ENCODE results near the gene AUTS2.

The AUTS2 gene

DNA sequence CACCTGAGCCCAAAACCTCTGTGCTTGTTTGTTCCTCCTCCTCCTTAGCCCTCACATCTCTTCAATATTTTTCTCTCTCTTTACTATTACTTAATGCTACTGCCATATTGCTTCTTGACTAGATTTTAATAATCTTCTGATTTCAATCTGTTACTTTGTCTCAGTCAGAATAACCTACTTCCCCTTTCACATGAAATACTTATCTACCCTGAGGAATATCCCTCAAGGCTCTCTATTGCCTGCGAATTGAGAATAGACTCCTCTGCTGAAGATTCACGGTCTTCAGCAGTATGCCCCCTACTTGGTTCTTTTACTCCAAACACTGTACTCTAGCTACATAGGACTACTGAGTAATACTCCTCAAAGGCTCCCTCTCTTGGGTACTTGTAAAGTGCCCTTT, 430.3 kb downstream of the AUTS2 start:
- DNase-seq (ENCODE audit: low read depth) = no peak
- H3K4me3 ChIP-seq (ENCODE audit: low read depth, low read length) = no peak overlapping the region
- no peak for TF ChIP-seq CTCF (IDR thresholded peaks at IDR 0.05; ENCODE audit: low read depth, low read length, missing control alignments)

DNA sequence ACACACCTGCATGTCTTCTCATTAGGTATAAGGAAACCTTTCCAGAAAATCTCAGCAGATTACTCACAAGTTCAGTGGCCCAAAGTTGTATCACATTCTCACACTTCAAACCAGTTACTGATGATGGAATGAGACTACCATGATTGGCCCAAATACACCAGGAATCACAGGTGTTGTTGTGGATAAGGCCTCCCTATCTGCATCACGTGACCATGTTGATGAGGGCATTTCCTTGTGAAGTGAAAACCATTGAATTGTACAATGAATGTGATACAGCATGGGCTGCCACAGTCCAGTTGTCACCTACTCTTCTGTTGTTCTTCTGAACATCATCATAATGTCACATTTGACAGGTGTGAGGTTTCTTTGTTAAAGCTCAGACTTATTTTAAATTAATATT, 431.7 kb downstream of the AUTS2 start:
- no peak for TF ChIP-seq CTCF (IDR thresholded peaks at IDR 0.05; ENCODE audit: low read depth, low read length, missing control alignments)
- no peak for DNase-seq (ENCODE audit: low read depth)
- no peak overlapping the region for H3K4me3 ChIP-seq (ENCODE audit: low read depth, low read length)

GRCh38 chr7:70030745-70031144, 432.5 kb downstream of the AUTS2 start:
- H3K4me3 ChIP-seq (ENCODE audit: low read depth, low read length) = no peak overlapping the region
- no peak for TF ChIP-seq CTCF (IDR thresholded peaks at IDR 0.05; ENCODE audit: low read depth, low read length, missing control alignments)
- no peak for DNase-seq (ENCODE audit: low read depth)

DNA sequence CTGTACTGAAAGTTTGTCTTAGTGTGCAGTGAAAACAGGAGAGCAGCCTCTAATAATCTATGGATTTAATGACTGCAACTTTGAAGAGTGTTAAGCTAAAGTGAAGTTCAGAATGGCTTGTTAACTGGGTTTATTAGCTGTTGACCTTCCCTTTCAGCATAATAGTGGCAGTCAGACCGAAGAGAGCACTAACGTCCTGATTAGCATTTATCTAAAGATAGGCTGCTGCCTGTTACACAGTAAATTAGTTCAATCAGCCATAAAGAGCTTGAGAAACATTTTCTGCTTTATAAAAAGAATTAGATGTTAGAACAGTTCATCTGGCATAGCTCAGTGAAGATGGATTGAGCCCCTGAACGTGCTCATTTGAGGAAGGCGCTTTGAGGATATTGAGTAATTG, 433.0 kb downstream of the AUTS2 start:
- no peak for TF ChIP-seq CTCF (IDR thresholded peaks at IDR 0.05; ENCODE audit: low read depth, low read length, missing control alignments)
- H3K4me3 ChIP-seq (ENCODE audit: low read depth, low read length) = no peak overlapping the region
- no peak for DNase-seq (ENCODE audit: low read depth)

DNA sequence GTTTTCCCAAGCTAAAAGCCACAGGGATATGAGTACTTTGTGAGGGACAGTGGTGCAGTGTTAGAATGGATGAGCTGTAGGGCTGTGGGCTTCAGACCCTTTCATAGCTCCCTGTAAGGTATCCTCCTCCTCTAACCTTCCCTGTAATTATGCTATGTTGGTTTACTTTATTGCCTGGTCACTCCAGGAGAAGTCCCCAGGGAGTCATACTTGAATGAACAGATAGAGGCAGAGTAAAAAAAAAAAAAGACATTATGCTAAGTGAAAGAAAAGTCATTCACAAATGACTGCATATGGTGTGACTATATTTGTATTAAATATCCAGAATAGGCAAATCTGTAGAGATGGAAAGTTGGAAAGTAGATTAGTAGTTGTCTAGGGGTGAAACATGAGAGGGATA, 434.4 kb downstream of the AUTS2 start:
- H3K4me3 ChIP-seq (ENCODE audit: low read depth, low read length) = no peak overlapping the region
- DNase-seq (ENCODE audit: low read depth) = no peak

GRCh38 chr7:70033226-70033625, 435.0 kb downstream of the AUTS2 start:
- no peak overlapping the region for H3K4me3 ChIP-seq (ENCODE audit: low read depth, low read length)
- no peak for TF ChIP-seq CTCF (IDR thresholded peaks at IDR 0.05; ENCODE audit: low read depth, low read length, missing control alignments)

More for the DNA sequence above, 434.4 kb downstream of the AUTS2 start:
- no peak for TF ChIP-seq CTCF (IDR thresholded peaks at IDR 0.05; ENCODE audit: low read depth, low read length, missing control alignments)

DNA sequence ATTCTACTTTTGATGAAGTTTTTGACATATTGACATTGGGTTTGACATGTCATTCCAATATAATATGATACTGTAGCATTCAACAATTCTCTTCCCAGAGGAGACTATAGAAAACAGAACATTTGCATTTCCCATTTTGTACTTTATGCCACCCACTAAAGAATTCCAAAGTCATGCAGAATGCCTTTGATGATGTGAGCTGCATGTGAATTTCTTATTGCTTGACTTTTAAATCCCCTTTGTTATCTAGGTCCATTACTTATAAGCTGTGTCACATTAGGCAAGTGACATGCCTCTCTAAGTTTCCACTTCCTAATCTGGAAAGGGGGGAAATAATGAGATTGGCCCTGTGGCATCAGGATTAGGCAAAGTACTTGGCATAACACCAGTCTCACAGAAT, 436.7 kb downstream of the AUTS2 start:
- no peak overlapping the region for H3K4me3 ChIP-seq (ENCODE audit: low read depth, low read length)
- no peak for DNase-seq (ENCODE audit: low read depth)
- no peak for TF ChIP-seq CTCF (IDR thresholded peaks at IDR 0.05; ENCODE audit: low read depth, low read length, missing control alignments)

More at GRCh38 chr7:70033226-70033625, 435.0 kb downstream of the AUTS2 start:
- no peak for DNase-seq (ENCODE audit: low read depth)

All from GM12864 (cell line).